Esophagus muscularis mucosa (tissue), 3 donors: ENCODE measurements around the gene PRKN.

Source experiments
- CTCF ChIP-seq, 3 experiments: fragments of 200-600 bp in 2 of 3; fragments of 450-650 bp in 1 of 3; sonication (generic) in 2 of 3; IDR thresholded peaks; one replicate each; pipeline ENCODE4 v1.5.1; 2017 to 2019; ENCODE audit warnings: antibody characterized with exemption in 3 of 3, mild to moderate bottlenecking in 2 of 3, moderate library complexity in 1 of 3
- POLR2A ChIP-seq: fragments of 450-650 bp; IDR thresholded peaks from one replicate; pipeline ENCODE4 v1.6.1; 2017; ENCODE audit warnings: antibody characterized with exemption, moderate library complexity, mild to moderate bottlenecking, low read depth

DNA sequence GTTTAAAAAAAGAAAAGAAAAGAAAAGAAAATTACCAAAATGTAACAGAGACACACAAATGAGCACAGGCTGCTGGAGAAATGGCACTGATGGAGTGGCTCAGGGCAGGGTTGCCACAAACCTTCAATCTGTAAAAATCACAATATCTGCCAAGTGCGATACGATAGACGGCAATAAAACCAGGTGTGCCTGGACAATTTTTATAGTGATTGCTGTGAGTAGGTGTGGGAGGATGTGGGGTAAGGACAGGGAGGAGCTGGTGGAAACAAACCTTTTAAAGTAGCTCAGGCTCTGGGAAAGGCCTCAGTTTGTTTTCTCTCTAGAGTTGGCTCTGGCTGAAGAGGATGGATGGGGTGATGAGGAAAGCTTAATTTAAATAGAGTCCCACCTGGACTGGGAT is 861.0 kb downstream of the PRKN start:
- no peak for TF ChIP-seq CTCF (IDR thresholded peaks at IDR 0.05)
- TF ChIP-seq POLR2A: no peak
